Nephron progenitor cell (in vitro differentiated cells): ENCODE results near the gene CSGALNACT2.

Source experiments
- DNase-seq: peaks from one replicate; pipeline ENCODE4 v3.0.0; 2021
- H3K27ac Mint-ChIP-seq: 2 replicates; pipeline ENCODE4 v1.8.0; 2021; ENCODE audit warnings: mild to moderate bottlenecking, moderate library complexity, mixed read lengths
- H3K27me3 Mint-ChIP-seq: 2 replicates; pipeline ENCODE4 v1.8.0; 2021; ENCODE audit warnings: mild to moderate bottlenecking, low read depth, mixed read lengths; ENCODE audit not compliant: poor library complexity
- H3K36me3 Mint-ChIP-seq: 2 replicates; pipeline ENCODE4 v1.8.0; 2021; ENCODE audit warnings: low read depth, mixed read lengths
- H3K4me1 Mint-ChIP-seq: 2 replicates; pipeline ENCODE4 v1.8.0; 2021; ENCODE audit warnings: mixed read lengths
- H3K4me3 Mint-ChIP-seq: 2 replicates; pipeline ENCODE4 v1.8.0; 2021; ENCODE audit warnings: mild to moderate bottlenecking, moderate library complexity, mixed read lengths
- H3K9me3 Mint-ChIP-seq: 2 replicates; pipeline ENCODE4 v1.8.0; 2021; ENCODE audit warnings: mild to moderate bottlenecking, moderate library complexity, mixed read lengths
- CTCF ChIP-seq: fragments of 200-600 bp; sonication (generic); IDR thresholded peaks from 2 replicates; pipeline ENCODE4 v1.5.0; 2021; ENCODE audit warnings: antibody characterized with exemption

Gene CSGALNACT2

GRCh38 chr10:43222210-43222720 lies 84.0 kb downstream of the CSGALNACT2 start:
- Mint-ChIP-seq H3K27me3 (peaks cover 37% of the 10 kb centered on the region), H3K4me3 (no peak overlapping the region), H3K4me1 (peaks cover 3% of the 10 kb centered on the region), H3K27ac (no peak overlapping the region), H3K9me3 (no peaks in the 10 kb centered on the region), H3K36me3 (no peaks in the 10 kb centered on the region)
- no peak for TF ChIP-seq CTCF
- no peak for DNase-seq

GRCh38 chr10:43223056-43223455 lies 84.8 kb downstream of the CSGALNACT2 start:
- H3K4me1 Mint-ChIP-seq, result peaks cover 3% of the 10 kb centered on the region
- no peaks in the 10 kb centered on the region for H3K9me3 Mint-ChIP-seq

GRCh38 chr10:43224321-43224720 lies 86.1 kb downstream of the CSGALNACT2 start:
- no peak for DNase-seq
- TF ChIP-seq CTCF, result no peak
- peaks cover 53% of the 10 kb centered on the region for H3K27me3 Mint-ChIP-seq

More at GRCh38 chr10:43223056-43223455, 84.8 kb downstream of the CSGALNACT2 start:
- TF ChIP-seq CTCF, result no peak
- Mint-ChIP-seq H3K27ac (no peak overlapping the region), H3K36me3 (no peaks in the 10 kb centered on the region), H3K4me3 (no peak overlapping the region), H3K27me3 (peaks cover 40% of the 10 kb centered on the region)
- no peak for DNase-seq

GRCh38 chr10:43225004-43225786 lies 87.0 kb downstream of the CSGALNACT2 start:
- DNase-seq, result no peak
- H3K27me3 Mint-ChIP-seq, result peaks cover 59% of the 10 kb centered on the region
- H3K9me3 Mint-ChIP-seq, result no peaks in the 10 kb centered on the region
- TF ChIP-seq CTCF, result no peak
- no peak overlapping the region for H3K27ac Mint-ChIP-seq
- H3K4me1 Mint-ChIP-seq, result peaks cover 3% of the 10 kb centered on the region
- H3K4me3 Mint-ChIP-seq, result no peak overlapping the region
- H3K36me3 Mint-ChIP-seq, result no peaks in the 10 kb centered on the region

More at GRCh38 chr10:43224321-43224720, 86.1 kb downstream of the CSGALNACT2 start:
- H3K4me1 Mint-ChIP-seq, result peaks cover 3% of the 10 kb centered on the region
- H3K9me3 Mint-ChIP-seq, result no peaks in the 10 kb centered on the region
- H3K27ac Mint-ChIP-seq, result no peak overlapping the region
- no peaks in the 10 kb centered on the region for H3K36me3 Mint-ChIP-seq
- no peak overlapping the region for H3K4me3 Mint-ChIP-seq

GRCh38 chr10:43225787-43226153 lies 87.5 kb downstream of the CSGALNACT2 start:
- DNase-seq, result no peak
- Mint-ChIP-seq H3K4me1 (peaks cover 3% of the 10 kb centered on the region), H3K4me3 (no peak overlapping the region), H3K36me3 (no peaks in the 10 kb centered on the region), H3K27ac (no peak overlapping the region), H3K9me3 (no peaks in the 10 kb centered on the region), H3K27me3 (peaks cover 65% of the 10 kb centered on the region)
- TF ChIP-seq CTCF, result no peak

- no peaks in the 10 kb centered on the region for H3K4me1 Mint-ChIP-seq
- H3K27me3 Mint-ChIP-seq, result peaks cover 69% of the 10 kb centered on the region
- no peaks in the 10 kb centered on the region for H3K9me3 Mint-ChIP-seq
- H3K36me3 Mint-ChIP-seq, result no peaks in the 10 kb centered on the region
- no peak for TF ChIP-seq CTCF
- no peak overlapping the region for H3K4me3 Mint-ChIP-seq
- no peak overlapping the region for H3K27ac Mint-ChIP-seq
- no peak for DNase-seq
Observed at GRCh38 chr10:43226441-43226840, 88.2 kb downstream of the CSGALNACT2 start.
